ENCODE results near the gene COL27A1.

Gene COL27A1

DNA sequence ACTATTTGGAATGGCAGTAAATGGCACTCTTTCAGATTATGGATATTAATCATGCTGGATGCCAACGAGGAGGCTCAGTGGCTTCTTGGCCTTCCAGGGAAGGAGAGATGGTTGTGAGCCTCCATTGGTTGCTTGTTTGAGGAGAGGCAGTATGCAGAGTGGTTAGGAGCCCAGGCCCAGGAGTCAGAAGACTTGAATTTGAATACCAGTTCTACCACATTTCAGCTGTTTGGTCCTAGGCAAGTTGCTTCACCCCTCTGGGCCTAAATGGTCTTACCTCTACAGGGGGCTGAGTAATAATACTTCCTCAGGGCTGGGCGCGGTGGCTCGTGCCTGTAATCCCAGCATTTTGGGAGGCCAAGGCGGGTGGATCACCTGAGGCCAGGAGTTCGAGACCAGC is 52.5 kb downstream of the COL27A1 start:
- no peak for DNase-seq

DNA sequence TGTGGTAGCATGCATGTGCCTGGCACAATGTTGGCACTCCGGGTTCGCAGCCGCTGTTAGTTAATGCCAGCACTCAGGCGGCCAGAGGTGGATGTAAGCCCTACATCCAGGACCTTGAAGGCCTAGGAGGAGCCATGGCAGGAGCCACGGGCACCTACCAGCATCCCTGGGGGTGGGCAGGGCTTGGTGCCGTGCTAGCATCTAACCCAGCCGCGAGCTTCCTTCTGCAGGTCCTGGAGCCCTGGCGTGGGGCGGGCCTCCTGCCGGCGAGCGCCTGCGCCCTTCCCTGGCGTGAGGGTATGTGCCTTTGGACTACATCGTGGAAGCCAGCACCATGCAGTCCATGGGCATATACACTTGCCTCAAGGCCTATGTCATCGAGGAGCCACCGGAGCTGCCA is 53.8 kb downstream of the COL27A1 start:
- DNase-seq, result no peak

- DNase-seq, result no peak
Measured at GRCh38 chr9:114210136-114210535, 54.8 kb downstream of the COL27A1 start.

- no peak for DNase-seq
Measured at GRCh38 chr9:114210691-114211276, 55.4 kb downstream of the COL27A1 start.

DNA sequence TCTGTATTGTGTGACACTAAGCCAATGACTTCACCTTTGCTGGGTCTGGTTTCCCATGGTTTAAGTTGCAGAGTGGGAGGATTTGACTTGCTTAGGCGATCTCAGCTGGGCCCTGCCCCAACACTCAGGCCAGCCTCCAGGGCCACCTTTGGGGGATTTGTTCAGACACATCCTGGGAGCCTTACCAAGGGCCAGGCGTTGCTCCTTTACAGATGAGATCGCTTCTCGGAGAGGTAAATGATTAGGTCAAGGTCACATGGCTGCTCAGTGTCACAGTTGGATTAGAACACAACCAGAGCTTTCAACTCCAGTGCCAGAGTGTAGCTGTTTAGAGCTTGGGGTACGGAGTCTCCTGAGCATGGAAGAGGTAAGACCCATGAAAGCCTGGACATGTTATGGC is 57.5 kb downstream of the COL27A1 start:
- DNase-seq, result no peak

GRCh38 chr9:114213566-114213965 is 58.2 kb downstream of the COL27A1 start:
- no peak for DNase-seq

DNA sequence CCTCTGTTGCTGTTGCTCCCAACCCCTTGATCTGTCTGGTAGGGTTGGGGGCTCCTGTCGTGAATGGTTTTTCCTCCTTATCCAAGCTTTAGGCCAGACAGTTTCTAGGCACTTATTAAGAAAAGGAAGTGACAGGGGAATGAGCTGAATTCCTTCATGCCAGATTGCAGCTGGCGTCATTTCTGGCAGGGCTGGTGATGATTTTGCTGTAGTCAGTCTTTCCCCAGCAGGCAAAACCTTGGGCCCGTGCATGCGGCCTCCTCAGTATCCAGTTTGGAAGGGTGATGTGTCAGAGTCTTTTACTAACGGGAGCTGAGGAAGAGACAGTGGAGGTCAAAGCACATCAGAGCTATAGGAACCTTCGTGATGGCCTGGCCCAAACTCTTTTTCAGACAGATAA is 58.8 kb downstream of the COL27A1 start:
- no peak for DNase-seq

DNA sequence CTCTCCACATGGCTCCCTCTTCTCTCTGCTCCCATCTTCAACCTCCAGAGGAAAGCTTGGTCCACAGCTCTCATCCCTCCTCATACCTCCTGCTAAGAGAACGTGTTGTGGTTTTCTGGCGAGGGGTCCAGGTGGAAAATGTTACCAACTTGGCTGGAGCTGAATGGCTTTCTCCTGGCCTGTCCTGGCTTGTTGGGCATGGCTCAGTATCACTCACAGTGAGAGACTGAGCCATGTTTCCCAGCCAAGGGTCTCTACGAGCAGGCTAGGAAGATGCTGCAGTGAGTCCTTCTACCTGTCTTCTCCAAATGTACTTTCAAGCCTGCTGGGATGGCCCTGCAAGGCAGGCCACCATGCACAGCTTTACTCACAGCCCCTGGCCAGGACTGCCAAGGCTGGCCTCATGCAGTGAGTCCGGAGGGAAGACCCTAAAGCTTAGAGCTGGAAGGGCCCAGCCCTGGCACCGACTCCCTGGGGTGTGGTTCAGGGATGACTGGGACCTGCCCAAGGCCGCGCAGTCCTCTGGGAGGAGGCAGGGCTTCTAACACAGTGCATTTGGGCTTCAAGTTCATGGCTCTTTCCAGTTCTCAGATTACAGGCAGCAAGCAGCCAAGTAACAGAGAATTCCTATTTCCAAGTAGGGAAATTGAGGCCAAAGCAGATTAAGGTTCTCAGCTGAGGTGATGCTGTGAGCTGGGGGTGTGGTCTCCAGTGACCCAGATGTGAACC is 59.5 kb downstream of the COL27A1 start:
- no peak for DNase-seq

DNA sequence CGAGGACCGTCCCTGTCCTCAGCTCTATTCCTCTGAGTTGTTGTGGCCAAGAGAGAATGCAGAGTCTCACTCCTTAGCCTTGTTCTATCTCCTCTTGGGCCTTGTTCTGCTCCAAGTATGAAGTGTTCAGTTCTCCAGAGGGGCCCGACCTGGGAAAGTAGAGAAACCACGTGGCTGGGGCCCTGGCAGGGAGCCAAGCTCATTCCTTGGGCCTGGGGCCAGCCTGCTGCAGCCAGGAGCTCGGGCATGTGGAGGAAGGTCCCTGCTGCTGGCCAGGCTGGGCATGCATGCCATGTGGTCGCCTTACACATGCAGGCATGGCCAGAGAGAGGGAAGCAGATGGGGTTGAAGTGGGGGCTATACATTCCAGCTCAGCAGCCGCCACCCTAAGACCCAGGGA is 60.7 kb downstream of the COL27A1 start:
- no peak for DNase-seq

DNA sequence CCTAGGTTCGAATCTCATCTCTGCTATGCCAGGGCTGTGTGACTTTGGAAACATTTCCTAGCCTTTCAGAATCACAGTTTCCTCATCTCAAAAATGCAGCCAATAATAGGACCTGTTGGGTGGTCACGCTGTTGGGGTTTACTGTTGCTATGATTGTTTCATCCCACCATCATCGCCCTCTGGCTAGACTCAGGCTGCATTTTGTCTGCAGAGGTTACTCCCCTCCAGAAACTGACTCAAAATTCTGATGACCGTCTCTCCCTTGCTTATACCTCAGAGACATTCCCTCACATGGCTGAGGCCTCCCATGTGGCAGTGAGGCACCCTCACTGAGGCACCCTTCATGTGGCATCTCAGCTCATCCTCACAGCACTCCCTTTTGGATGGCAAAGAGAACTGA is 61.6 kb downstream of the COL27A1 start:
- DNase-seq, result no peak

GRCh38 chr9:114218264-114219120 is 63.2 kb downstream of the COL27A1 start:
- DNase-seq, result no peak

DNA sequence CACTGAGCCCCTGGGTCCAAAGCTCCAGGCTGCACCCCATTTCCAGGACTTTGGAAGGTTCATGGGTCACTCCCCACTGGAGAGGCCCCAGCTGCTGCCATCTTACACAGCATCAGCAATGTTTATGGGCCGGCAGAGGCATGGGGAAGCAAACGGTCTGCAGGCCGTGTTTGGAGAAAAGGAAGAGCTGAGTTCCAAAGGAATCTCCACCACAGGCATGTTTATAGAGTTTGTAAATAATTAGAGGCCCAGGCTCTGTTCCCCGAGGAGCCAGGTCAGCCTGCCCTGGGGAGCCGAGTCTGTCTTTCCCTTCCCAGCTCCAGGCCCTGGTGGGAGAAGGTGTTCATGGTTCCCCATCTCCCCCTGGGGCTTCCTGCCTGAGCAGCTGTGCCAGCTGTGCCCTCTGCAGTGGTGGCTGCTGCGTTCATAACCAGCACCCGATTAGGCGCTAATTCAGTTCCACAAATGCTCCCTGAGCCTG is 64.8 kb downstream of the COL27A1 start:
- DNase-seq, result no peak

DNA sequence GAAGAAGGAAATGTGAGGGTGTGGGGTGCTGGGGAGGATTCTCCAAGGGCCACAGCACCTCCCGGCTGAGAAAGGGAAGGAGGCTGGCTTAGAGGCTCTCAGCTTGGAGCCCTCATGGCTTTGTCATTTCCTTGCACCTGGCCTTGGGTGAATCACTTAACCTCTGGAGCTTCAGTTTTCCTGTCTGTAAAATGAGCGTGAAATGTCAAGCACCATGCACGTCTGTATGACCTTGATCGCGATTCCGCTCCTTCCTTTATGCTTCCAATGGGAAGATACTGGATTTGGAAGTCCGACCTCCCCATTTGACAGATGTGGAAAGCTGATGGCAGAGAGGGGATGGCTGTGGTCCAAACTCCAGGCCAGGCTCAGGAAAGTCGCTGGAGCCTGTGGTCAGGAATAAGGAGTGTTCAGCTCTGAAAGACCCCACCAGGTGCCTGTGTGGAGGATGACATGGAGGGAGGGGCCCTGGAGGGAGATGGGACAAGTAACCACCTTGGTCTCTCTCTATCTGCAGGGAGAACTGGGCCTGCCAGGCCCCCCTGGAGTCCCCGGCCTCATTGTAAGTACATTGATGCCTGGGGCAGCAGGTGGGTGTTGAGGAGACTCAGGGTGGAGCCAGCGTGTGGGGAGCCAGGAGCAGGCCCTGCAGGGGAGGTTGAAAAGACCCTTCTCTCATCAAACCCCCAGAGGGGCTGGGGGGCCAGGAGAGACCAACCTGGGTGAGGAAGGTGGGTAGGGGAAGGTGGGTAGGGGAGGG is 66.5 kb downstream of the COL27A1 start:
- no peak for DNase-seq

DNA sequence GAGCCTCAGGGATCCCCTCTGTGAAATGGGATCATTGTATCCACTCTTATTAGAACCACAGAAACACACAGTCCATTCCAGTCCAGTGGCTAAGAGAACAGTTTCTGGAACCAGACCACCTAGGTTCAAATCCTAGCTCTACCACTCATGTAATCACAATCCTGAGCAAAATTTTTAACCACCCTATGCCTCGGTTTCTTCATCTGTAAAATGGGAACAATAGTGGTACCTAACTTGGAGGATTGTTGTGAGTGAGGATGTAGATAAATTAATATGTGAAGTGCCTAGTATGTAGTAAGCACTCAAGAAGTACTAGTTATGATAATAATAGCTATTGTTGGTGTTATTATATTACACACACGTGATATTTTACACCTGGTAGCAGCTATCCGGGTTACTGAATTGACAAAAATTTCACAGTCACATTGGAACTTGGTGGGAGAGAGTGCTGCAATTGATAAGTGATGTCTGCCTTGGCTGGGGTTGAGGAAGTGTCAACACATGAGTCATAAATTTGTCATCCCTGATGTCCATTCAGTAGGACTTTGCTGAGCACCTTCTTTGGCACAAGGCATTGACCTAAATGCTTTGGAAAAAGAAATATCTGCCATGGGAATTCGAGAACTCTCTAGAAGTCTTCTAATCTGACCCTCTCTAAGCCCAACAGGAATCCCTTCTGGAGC is 68.4 kb downstream of the COL27A1 start:
- DNase-seq, result no peak

DNA sequence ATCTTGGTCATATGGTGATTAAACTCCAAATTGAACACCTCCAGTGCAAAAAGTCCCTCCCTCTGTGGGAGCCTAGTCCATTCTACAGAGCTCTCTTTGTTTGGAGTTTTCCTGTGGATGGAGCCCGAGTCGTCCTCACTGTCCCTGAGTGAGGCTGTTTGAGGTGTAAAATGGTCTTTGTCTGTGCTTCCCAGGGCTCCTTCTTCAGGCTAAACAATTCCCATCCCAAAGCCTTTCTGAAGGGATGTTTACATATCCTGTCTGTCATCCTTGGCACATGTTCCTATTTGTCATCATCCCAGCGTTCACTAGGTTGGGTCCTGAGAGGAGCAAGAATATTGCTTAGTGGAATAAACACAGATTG is 68.9 kb downstream of the COL27A1 start:
- DNase-seq, result no peak

DNA sequence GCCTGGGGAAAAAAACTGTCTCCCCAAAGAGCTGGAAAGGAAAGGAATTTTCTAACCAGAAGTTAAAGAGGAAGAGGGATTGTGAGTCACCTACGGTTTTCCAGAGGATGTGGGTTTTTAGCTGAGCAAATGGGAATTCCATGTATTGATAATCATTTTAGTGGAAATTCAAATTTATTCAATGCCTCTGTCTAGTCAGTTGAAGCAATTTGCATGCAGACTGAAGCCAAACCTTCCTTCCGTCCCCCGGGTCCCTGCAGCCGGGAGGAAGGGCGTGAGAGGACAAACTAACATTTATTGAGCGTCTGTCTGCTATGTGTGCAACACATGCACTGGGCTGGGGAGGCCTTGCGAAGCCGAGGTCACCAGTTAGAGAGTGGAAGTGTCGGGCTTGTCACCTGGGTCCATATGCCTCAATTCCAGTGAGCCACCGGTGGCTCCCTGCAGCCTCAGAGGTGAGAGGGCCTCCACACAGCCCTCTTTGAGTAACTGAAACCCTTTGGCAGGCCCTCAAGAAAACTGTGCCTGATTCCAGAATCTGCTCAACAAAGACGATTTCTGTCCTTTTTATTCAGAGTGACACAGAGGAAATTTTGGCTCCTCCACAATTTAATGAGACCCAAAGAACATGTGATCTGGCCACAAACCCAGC is 70.3 kb downstream of the COL27A1 start:
- no peak for DNase-seq

DNA sequence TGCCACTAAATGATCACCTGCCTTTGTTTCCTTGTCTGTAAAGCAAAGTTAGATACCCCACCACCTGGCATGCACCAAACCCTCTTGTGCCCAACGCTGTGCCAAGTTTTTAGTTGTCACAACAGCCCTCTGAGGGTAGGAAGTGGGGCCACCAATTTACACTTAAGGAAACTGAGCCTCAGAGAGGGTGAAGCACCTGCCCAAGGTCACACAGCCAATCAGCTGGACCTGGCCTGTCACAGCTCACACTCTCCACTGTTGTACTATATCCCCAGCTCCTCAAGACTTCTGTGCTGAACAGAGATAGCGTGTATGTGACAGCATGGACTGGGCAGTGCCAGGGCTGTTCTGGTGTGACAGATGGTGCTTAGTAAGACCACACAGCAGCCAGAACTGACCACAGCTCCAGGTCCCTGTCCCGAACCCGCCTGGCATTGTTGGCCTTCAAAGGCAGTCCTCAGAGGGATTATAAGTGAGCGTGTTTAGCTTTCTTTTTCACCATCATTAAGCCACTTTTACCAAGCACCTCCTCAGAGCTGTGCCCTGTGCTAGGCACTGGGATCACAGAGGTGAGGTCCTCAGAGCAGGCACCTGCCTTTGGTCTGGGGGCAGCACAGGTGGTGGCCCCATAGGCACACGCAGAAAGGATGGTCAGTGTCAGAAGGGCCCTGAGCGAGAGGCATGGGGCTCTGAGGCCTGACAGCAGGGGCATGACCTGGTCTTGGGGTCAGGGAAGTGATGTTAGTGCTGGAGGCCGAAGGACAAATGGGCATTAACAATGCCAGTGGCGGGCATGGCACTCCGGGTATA is 71.1 kb downstream of the COL27A1 start:
- DNase-seq, result no peak

- DNase-seq, result no peak
Measured at GRCh38 chr9:114227288-114228015, 72.1 kb downstream of the COL27A1 start.

DNA sequence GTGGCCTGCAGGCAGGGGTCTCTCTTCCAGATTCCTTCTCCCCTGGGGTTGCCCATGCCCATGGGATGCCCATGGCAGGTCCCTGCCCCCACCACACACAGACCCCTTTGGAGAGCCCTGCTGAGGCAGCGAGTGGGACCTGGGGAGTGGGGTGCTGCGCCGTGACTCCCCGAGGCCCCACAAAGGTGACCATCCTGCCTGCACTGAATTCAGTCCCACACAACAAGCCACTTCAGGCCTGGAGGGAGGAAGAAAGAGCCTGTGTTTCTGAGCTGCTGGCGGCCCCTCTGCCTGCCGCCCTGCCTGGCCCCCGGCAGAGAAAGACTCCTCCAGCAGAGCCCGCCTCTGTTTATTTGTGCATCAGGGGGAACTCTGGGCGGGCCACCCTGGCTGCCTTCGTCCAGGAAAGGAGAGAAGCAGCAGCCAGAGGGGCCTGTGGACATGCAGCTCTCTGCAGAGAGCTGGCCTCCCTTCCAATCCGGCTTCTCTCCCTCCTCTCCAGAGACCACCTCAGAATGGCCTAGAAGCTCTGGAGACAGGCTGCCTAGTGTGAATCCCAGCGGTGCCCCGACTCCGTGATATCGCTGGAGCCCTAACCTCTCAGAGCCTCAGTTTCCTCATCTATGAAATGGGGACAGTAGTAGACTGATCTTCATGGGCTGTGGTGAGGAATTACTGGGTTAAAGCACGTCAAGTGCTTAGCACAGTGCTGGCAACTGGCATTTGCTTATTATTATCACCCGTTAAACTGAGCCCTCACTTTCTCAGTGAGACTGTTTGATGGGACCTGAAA is 72.9 kb downstream of the COL27A1 start:
- DNase-seq, result no peak

DNA sequence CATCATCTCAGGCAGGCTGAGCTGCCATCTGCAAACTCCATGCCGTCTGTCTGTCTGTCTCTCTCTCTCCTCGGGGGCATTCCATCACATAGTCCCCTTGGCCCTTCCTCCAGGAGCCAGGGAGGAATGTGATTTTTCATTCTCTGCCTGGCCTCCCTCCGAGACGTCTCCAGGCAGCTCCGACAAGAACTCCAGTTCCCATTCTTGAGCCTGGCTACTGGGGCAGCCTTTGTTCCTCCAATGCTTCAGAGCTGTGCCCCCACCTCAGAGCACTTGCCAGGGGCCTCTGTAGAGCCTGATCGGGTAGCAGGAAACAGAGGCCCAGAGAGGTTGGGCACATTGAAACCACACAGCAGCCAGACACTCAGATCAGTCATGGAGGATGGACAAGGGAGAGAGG is 74.0 kb downstream of the COL27A1 start:
- DNase-seq, result no peak
